ENCODE measurements around the gene MPV17L.
"Not testable (repeated sequence)": the region's sequence is repeated elsewhere in the genome, so short reads cannot be mapped to it uniquely, and the experiment has no call there.

Gene MPV17L

DNA sequence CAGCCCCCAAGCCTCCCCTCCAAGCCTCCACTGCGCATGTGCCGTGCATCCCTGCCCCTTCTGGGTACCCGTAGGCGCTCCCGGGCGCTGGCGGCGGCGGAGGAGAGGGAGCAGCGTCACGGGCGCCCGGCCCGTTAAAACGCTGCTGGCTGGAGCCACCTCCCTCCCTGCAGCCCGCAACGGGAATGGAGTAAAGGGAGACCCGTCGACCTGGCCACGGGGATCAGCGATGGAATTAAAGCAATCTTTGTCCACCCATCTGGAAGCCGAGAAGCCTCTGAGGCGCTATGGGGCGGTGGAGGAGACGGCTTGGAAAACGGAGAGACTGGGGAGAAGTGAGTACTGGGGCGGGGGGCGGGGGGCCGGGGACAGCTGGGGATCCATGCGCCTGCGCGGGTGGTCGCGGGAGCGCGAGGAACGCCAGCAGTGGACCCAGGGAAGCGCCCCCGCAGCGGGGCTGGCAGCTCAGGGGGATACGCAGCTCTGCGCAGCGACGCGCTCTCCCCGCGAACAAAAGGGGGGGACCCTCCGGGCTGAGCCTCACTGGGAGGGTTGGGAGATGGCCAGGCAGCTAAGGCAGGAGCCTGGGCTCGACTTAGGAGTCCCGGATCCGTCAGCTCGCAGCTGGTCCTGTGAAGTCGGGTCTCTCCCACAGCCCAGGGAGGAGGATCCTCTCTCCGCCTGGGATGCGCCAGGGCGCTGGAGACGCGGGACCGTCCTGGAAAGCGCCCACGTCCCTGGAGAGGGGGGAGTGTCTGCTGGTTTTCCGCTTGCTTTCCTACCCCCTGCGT lies 39.1 kb downstream of the MPV17L start, which contains the start of gene BMERB1:
BMERB1 (plus strand) TSS at position 164 of the 791 bp plus-strand sequence; CDS start at position 230, 66 bp downstream.
- H3K4me3 ChIP-seq (ENCODE audit: low read length in 2 of 2), result peak within 1 kb of the TSS; percentile 82 to 88
- H3K9me3 ChIP-seq (ENCODE audit: control insufficient read depth in 2 of 2, low read length in 2 of 2), result no peaks in the 10 kb centered on the region
- peak within 1 kb of the TSS; percentile 64 for H3K27ac ChIP-seq (ENCODE audit: low read length)
- peaks cover 12% of the 10 kb centered on the region for H3K4me1 ChIP-seq (ENCODE audit: control insufficient read depth, insufficient read depth, low read length)
- H3K9ac ChIP-seq (ENCODE audit: low read length in 2 of 2), result peak within 1 kb of the TSS; percentile 67 to 74
- no peaks in the 10 kb centered on the region for H3K36me3 ChIP-seq (ENCODE audit: control insufficient read depth in 2 of 2, insufficient read depth in 2 of 2, low read length in 2 of 2)
- no peaks in the 10 kb centered on the region for H3K27me3 ChIP-seq (ENCODE audit: control insufficient read depth in 1 of 2, insufficient read depth in 2 of 2, low read length in 2 of 2)

DNA sequence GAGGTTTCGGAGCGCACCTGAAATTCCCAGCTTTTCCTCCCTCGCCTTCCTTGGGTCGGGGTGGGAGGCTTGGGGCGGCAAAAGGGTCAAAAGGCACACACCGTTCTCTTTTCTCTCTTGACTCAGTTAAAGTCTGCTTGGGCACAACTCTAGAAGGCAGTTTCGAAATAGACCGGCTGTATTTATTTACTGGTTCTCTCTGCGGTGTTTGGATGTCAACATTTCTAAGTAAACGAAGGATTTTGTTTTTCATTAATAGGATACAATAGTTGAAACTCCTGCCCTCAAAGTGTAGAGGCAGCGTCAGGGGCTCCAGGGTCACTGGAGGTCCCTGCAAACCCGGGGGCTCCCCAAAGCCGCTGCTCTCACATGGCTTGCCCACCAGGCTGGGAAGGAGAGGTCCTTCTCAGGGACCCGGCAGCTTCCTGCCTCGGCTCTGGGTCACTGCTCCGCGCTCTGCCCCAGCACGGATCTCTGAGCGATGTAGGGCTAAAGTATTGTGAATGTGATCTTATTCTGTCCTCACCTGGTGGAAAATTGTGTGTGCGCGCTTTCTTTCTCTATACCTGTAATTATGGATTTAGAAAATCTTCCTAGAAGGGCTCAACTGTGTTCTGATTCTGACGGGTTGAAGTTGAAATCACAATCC lies 39.8 kb downstream of the MPV17L start:
- Histone ChIP-seq H3K9me3 (ENCODE audit: control insufficient read depth in 2 of 2, low read length in 2 of 2) (no peaks in the 10 kb centered on the region), H3K4me1 (ENCODE audit: control insufficient read depth, insufficient read depth, low read length) (peaks cover 12% of the 10 kb centered on the region), H3K27ac (ENCODE audit: low read length) (peak overlapping the region; percentile 64), H3K9ac (ENCODE audit: low read length in 2 of 2) (peak overlapping the region; percentile 62 to 74), H3K36me3 (ENCODE audit: control insufficient read depth in 2 of 2, insufficient read depth in 2 of 2, low read length in 2 of 2) (no peaks in the 10 kb centered on the region), H3K4me3 (ENCODE audit: low read length in 2 of 2) (peak overlapping the region; percentile 82 to 88), H3K27me3 (ENCODE audit: control insufficient read depth in 1 of 2, insufficient read depth in 2 of 2, low read length in 2 of 2) (no peaks in the 10 kb centered on the region)

DNA sequence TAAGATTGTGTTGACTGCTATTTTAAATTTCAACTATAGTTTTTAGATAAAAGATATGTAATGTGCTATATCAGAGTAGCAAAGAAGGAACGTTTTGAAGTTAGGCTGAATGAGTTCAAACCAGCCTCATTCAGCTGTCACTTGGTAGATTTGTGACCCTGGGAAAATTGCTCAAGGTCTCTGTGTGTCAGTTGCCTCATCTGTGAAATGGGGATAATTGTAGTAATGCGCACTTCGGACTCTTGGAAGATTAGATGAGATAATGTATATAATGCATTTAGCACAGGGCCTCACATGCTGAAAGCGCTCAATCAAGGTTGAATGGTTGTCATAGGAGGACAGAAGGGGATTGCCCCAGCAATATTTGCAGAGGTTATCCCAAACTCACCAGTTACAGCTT lies 43.5 kb downstream of the MPV17L start:
- Histone ChIP-seq H3K27ac (ENCODE audit: low read length) (no peak overlapping the region), H3K4me3 (ENCODE audit: low read length in 2 of 2) (no peak overlapping the region)

DNA sequence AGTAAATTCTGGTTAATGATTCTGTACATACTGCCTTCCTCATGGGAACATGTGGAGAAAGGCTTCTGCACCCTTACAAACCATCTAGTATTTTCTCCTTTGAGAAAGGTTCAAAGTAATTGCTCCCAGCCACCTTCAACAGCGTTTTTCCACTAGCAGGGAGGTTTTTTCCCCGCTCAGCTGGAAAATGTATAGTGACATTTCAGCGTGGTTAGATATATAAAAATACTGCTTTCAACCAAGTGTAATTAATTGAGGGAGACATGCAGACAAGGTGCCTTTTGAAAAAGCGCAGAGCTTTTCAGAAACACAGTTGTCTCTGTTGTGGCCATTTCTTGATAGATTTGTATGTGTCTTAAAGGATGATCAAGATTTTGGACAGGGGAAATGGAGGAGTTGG lies 44.0 kb downstream of the MPV17L start:
- Histone ChIP-seq H3K36me3 (ENCODE audit: control insufficient read depth in 2 of 2, insufficient read depth in 2 of 2, low read length in 2 of 2) (no peaks in the 10 kb centered on the region), H3K9me3 (ENCODE audit: control insufficient read depth in 2 of 2, low read length in 2 of 2) (no peaks in the 10 kb centered on the region), H3K4me1 (ENCODE audit: control insufficient read depth, insufficient read depth, low read length) (peaks cover 8% of the 10 kb centered on the region), H3K27ac (ENCODE audit: low read length) (no peak overlapping the region), H3K9ac (ENCODE audit: low read length in 2 of 2) (no peak overlapping the region), H3K27me3 (ENCODE audit: control insufficient read depth in 1 of 2, insufficient read depth in 2 of 2, low read length in 2 of 2) (no peaks in the 10 kb centered on the region), H3K4me3 (ENCODE audit: low read length in 2 of 2) (no peak overlapping the region)

More for the DNA sequence above, 43.5 kb downstream of the MPV17L start:
- Histone ChIP-seq H3K9ac (ENCODE audit: low read length in 2 of 2) (no peak overlapping the region), H3K27me3 (ENCODE audit: control insufficient read depth in 1 of 2, insufficient read depth in 2 of 2, low read length in 2 of 2) (no peaks in the 10 kb centered on the region), H3K9me3 (ENCODE audit: control insufficient read depth in 2 of 2, low read length in 2 of 2) (no peaks in the 10 kb centered on the region), H3K4me1 (ENCODE audit: control insufficient read depth, insufficient read depth, low read length) (peaks cover 9% of the 10 kb centered on the region), H3K36me3 (ENCODE audit: control insufficient read depth in 2 of 2, insufficient read depth in 2 of 2, low read length in 2 of 2) (no peaks in the 10 kb centered on the region)

DNA sequence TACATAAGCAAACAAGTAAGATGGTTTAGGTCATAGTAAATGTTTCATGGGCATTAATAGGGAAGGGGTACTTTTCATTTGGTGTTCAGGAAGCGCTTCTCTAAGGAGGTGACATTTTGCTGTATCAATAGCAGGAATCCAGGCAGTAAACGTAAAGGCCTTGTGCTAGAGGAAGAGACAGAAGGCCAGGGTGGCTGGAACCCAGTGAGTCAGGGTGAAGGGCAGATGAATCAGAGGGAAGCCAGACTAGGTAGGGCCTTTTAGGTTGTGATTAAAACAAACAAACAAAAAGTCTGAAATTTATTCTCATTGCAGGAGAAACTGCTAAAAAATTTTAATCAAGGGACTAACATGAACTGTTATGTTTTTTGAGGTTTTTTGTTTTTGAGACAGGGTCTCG lies 45.3 kb downstream of the MPV17L start:
- Histone ChIP-seq H3K9ac (ENCODE audit: low read length in 2 of 2) (no peak overlapping the region), H3K27me3 (ENCODE audit: control insufficient read depth in 1 of 2, insufficient read depth in 2 of 2, low read length in 2 of 2) (no peaks in the 10 kb centered on the region), H3K9me3 (ENCODE audit: control insufficient read depth in 2 of 2, low read length in 2 of 2) (no peaks in the 10 kb centered on the region), H3K27ac (ENCODE audit: low read length) (no peak overlapping the region), H3K4me1 (ENCODE audit: control insufficient read depth, insufficient read depth, low read length) (no peaks in the 10 kb centered on the region), H3K36me3 (ENCODE audit: control insufficient read depth in 2 of 2, insufficient read depth in 2 of 2, low read length in 2 of 2) (no peaks in the 10 kb centered on the region), H3K4me3 (ENCODE audit: low read length in 2 of 2) (no peak overlapping the region)

DNA sequence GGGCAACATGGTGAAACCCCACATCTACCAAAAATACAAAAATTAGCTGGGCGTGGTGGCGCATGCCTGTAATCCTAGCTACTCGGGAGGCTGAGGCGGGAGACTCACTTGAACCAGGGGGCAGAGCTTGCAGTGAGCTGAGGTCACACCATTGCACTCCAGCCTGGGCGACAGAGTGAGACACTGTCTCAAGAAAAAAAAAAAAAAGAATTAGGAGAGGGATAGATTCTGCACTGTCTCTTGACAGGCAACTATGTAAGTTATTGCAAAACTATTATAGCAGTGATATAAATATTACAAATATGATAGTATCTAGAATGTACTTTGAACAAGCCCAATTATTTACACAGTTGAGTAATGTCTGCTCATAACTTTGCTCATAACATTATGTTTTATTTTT lies 46.6 kb downstream of the MPV17L start:
- not testable (repeated sequence) for H3K27ac ChIP-seq (ENCODE audit: low read length); H3K4me3 ChIP-seq (ENCODE audit: low read length in 2 of 2); H3K36me3 ChIP-seq (ENCODE audit: control insufficient read depth in 2 of 2, insufficient read depth in 2 of 2, low read length in 2 of 2); H3K4me1 ChIP-seq (ENCODE audit: control insufficient read depth, insufficient read depth, low read length); H3K9me3 ChIP-seq (ENCODE audit: control insufficient read depth in 2 of 2, low read length in 2 of 2); H3K9ac ChIP-seq (ENCODE audit: low read length in 2 of 2); H3K27me3 ChIP-seq (ENCODE audit: control insufficient read depth in 1 of 2, insufficient read depth in 2 of 2, low read length in 2 of 2)

DNA sequence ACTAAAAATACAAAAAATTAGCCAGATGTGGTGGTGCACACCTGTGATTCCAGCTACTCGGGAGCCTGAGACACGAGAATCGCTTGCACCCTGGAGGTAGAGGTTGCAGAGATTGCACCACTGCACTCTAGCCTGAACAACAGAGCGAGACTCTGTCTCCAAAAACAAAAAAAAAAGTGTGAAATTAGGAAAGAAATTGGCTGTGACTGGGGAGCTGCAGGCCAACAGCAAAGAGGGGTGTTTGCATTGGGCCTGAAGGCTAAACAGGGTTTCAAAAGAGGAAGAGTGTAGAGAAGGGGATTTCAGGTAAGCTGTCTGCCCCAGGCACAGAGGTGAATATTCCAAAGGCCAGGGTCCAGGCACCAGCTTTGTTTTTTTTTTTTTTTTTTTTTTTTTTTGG lies 48.2 kb downstream of the MPV17L start:
- Histone ChIP-seq H3K27me3 (ENCODE audit: control insufficient read depth in 1 of 2, insufficient read depth in 2 of 2, low read length in 2 of 2) (no peaks in the 10 kb centered on the region), H3K27ac (ENCODE audit: low read length) (no peak overlapping the region), H3K9me3 (ENCODE audit: control insufficient read depth in 2 of 2, low read length in 2 of 2) (no peaks in the 10 kb centered on the region), H3K4me3 (ENCODE audit: low read length in 2 of 2) (no peak overlapping the region), H3K9ac (ENCODE audit: low read length in 2 of 2) (no peak overlapping the region), H3K36me3 (ENCODE audit: control insufficient read depth in 2 of 2, insufficient read depth in 2 of 2, low read length in 2 of 2) (peaks cover 0 to 4% of the 10 kb centered on the region in 2 donors), H3K4me1 (ENCODE audit: control insufficient read depth, insufficient read depth, low read length) (no peaks in the 10 kb centered on the region)

DNA sequence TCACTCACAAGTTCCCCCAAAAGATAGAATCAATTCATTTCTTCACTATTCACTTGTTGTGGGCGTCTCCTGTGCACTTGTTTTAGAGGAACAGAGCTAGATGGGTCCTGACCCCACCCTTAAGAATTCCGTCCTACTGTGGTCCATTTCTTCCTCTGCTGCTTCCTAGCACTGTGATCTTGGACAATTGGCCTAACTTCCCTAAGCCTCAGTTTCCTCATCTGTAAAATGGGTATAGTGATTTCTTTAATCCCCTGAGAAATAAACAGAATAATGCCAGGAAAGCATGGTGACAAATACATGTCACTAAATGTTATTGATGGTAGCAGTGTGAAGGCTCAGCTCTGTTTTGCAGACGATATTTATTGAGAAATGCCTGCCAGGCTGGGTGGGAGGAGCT lies 48.7 kb downstream of the MPV17L start:
- Histone ChIP-seq H3K36me3 (ENCODE audit: control insufficient read depth in 2 of 2, insufficient read depth in 2 of 2, low read length in 2 of 2) (peaks cover 0 to 4% of the 10 kb centered on the region in 2 donors), H3K9me3 (ENCODE audit: control insufficient read depth in 2 of 2, low read length in 2 of 2) (no peaks in the 10 kb centered on the region), H3K9ac (ENCODE audit: low read length in 2 of 2) (no peak overlapping the region)

DNA sequence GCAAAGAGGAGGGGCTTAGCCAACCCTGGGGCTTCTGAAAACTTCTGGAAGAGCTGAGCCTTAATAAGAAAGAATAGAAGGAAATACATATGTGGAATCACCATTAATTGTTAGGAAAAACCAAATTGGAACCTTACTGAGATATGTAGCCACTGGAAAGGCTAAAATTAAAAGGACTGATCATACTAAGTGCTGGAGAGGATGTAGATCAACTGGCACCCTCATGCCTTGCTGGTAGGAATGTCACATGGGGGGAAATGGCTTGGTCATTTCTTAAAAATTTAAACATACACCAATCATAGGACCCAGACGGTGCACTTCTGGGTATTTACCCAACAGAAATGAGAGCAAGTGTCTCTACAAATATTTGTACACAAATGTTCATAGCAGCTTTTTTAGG lies 49.9 kb downstream of the MPV17L start:
- Histone ChIP-seq H3K36me3 (ENCODE audit: control insufficient read depth in 2 of 2, insufficient read depth in 2 of 2, low read length in 2 of 2) (peaks cover 0 to 4% of the 10 kb centered on the region in 2 donors), H3K9ac (ENCODE audit: low read length in 2 of 2) (no peak overlapping the region), H3K4me3 (ENCODE audit: low read length in 2 of 2) (no peak overlapping the region), H3K4me1 (ENCODE audit: control insufficient read depth, insufficient read depth, low read length) (no peaks in the 10 kb centered on the region), H3K27me3 (ENCODE audit: control insufficient read depth in 1 of 2, insufficient read depth in 2 of 2, low read length in 2 of 2) (no peaks in the 10 kb centered on the region), H3K27ac (ENCODE audit: low read length) (no peak overlapping the region), H3K9me3 (ENCODE audit: control insufficient read depth in 2 of 2, low read length in 2 of 2) (no peaks in the 10 kb centered on the region)

More for the DNA sequence above, 48.7 kb downstream of the MPV17L start:
- Histone ChIP-seq H3K4me3 (ENCODE audit: low read length in 2 of 2) (no peak overlapping the region), H3K27ac (ENCODE audit: low read length) (no peak overlapping the region), H3K4me1 (ENCODE audit: control insufficient read depth, insufficient read depth, low read length) (no peaks in the 10 kb centered on the region), H3K27me3 (ENCODE audit: control insufficient read depth in 1 of 2, insufficient read depth in 2 of 2, low read length in 2 of 2) (no peaks in the 10 kb centered on the region)

DNA sequence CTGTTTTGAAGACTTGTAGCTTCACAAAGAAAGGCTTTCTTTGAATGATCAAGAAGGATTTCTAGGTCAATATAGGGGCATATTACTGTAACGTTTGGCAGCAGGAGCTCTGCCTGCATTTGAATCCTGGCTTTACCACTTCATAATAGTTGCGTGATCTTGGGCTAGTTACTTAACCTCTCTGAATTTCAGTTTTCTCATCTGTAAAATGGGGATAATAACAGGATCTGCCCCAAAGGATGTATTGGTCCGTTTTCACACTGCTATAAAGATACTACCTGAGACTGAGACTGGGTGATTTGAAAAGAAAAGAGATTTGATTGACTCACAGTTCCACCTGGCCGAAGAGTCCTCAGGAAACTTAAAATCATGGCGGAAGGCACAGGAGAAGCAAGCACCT lies 51.3 kb downstream of the MPV17L start:
- Histone ChIP-seq H3K27ac (ENCODE audit: low read length) (no peak overlapping the region), H3K4me1 (ENCODE audit: control insufficient read depth, insufficient read depth, low read length) (peaks cover 3% of the 10 kb centered on the region), H3K36me3 (ENCODE audit: control insufficient read depth in 2 of 2, insufficient read depth in 2 of 2, low read length in 2 of 2) (peaks cover 0 to 4% of the 10 kb centered on the region in 2 donors), H3K4me3 (ENCODE audit: low read length in 2 of 2) (no peak overlapping the region), H3K9ac (ENCODE audit: low read length in 2 of 2) (no peak overlapping the region), H3K9me3 (ENCODE audit: control insufficient read depth in 2 of 2, low read length in 2 of 2) (no peaks in the 10 kb centered on the region), H3K27me3 (ENCODE audit: control insufficient read depth in 1 of 2, insufficient read depth in 2 of 2, low read length in 2 of 2) (no peaks in the 10 kb centered on the region)

DNA sequence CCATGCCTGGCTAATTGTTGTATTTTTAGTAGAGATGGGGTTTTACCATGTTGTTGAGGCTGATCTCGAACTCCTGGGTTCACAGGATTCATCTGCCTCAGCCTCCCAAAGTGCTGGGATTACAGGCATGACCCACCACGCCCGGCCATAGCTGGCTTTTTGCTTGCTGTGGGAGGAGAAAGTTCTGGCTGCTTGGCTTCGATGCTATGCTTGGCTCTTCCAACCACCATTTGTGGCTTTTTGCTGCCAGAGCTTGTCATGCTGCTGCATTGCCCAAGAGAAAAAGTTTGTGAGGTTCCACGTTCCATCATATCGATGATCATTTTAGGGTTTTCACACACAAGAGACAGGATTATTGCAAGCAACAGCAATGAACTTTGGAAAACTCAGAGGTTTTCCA lies 55.1 kb downstream of the MPV17L start:
- Histone ChIP-seq H3K36me3 (ENCODE audit: control insufficient read depth in 2 of 2, insufficient read depth in 2 of 2, low read length in 2 of 2) (peaks cover 0 to 4% of the 10 kb centered on the region in 2 donors), H3K27ac (ENCODE audit: low read length) (no peak overlapping the region), H3K4me3 (ENCODE audit: low read length in 2 of 2) (no peak overlapping the region)

More for the DNA sequence above, 55.1 kb downstream of the MPV17L start:
- Histone ChIP-seq H3K27me3 (ENCODE audit: control insufficient read depth in 1 of 2, insufficient read depth in 2 of 2, low read length in 2 of 2) (no peaks in the 10 kb centered on the region), H3K4me1 (ENCODE audit: control insufficient read depth, insufficient read depth, low read length) (peaks cover 3% of the 10 kb centered on the region), H3K9ac (ENCODE audit: low read length in 2 of 2) (no peak overlapping the region), H3K9me3 (ENCODE audit: control insufficient read depth in 2 of 2, low read length in 2 of 2) (no peaks in the 10 kb centered on the region)

All from stomach smooth muscle (tissue), 2 donors.